Tibial artery (tissue), 4 donors: ENCODE results near the gene NCLN.
"Not testable (repeated sequence)": the region's sequence is repeated elsewhere in the genome, so short reads cannot be mapped to it uniquely, and the experiment has no call there.

ENCODE experiments used
- DNase-seq, 2 donors: peaks; one replicate each; pipeline ENCODE4 v3.0.0-alpha.2; 2019
- H3K27ac ChIP-seq, 2 donors: fragments of 200-600 bp; sonication (generic) in 1 of 2; 1 replicate in 1 of 2; 2 replicates in 1 of 2; pipeline ENCODE4 v1.5.1; 2018 to 2019; ENCODE audit warnings: mild to moderate bottlenecking in 1 of 2
- H3K27me3 ChIP-seq, 2 donors: fragments of 200-600 bp; sonication (generic) in 1 of 2; one replicate each; pipeline versions ENCODE4 v1.5.1 to v1.6.0; 2016 to 2019
- H3K36me3 ChIP-seq, 3 donors: fragments of 200-600 bp; sonication (generic) in 2 of 3; one replicate each; pipeline ENCODE4 v1.5.1; 2016 to 2019; ENCODE audit warnings: mild to moderate bottlenecking in 2 of 3
- H3K4me1 ChIP-seq, 4 donors: fragments of 200-600 bp; sonication (generic) in 2 of 4; 1 replicate in 3 of 4; 2 replicates in 1 of 4; pipeline ENCODE4 v1.5.1; 2016 to 2019
- H3K4me3 ChIP-seq, 2 donors: fragments of 200-600 bp; sonication (generic) in 1 of 2; 1 replicate in 1 of 2; 2 replicates in 1 of 2; pipeline ENCODE4 v1.5.1; 2018 to 2019; ENCODE audit warnings: mild to moderate bottlenecking in 2 of 2
- H3K9me3 ChIP-seq, 3 donors: fragments of 200-600 bp; sonication (generic) in 1 of 3; one replicate each; pipeline ENCODE4 v1.5.1; 2016 to 2019
- intact Hi-C: fragments of 100-400 bp; cut with DNase I; formaldehyde crosslinking; loops from one replicate; pipeline ENCODE4 v1.15.0; 2023; ENCODE audit warnings: low total_unique reads
- TF ChIP-seq, protein P1 (sequence below), 2 experiments: fragments of 200-600 bp in 1 of 2; fragments of 450-650 bp in 1 of 2; IDR thresholded peaks; one replicate each; pipeline ENCODE4 v1.5.1; 2017 to 2019; ENCODE audit warnings: antibody characterized with exemption in 2 of 2, mild to moderate bottlenecking in 1 of 2, moderate library complexity in 1 of 2

Gene NCLN

GRCh38 chr19:3201911-3202310 is 16.2 kb downstream of the NCLN start:
- H3K4me3 ChIP-seq: no peak overlapping the region
- no peak for DNase-seq
- TF ChIP-seq, protein P1, sequence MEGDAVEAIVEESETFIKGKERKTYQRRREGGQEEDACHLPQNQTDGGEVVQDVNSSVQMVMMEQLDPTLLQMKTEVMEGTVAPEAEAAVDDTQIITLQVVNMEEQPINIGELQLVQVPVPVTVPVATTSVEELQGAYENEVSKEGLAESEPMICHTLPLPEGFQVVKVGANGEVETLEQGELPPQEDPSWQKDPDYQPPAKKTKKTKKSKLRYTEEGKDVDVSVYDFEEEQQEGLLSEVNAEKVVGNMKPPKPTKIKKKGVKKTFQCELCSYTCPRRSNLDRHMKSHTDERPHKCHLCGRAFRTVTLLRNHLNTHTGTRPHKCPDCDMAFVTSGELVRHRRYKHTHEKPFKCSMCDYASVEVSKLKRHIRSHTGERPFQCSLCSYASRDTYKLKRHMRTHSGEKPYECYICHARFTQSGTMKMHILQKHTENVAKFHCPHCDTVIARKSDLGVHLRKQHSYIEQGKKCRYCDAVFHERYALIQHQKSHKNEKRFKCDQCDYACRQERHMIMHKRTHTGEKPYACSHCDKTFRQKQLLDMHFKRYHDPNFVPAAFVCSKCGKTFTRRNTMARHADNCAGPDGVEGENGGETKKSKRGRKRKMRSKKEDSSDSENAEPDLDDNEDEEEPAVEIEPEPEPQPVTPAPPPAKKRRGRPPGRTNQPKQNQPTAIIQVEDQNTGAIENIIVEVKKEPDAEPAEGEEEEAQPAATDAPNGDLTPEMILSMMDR (IDR thresholded peaks at IDR 0.05): no peak
- H3K27ac ChIP-seq: no peak overlapping the region
- peaks cover 31 to 90% (median 61%) of the 10 kb centered on the region in 3 donors for H3K36me3 ChIP-seq
- H3K27me3 ChIP-seq: no peaks in the 10 kb centered on the region
- intact Hi-C loops: no loop called here
- H3K9me3 ChIP-seq: no peaks in the 10 kb centered on the region
- H3K4me1 ChIP-seq: no peaks in the 10 kb centered on the region

DNA sequence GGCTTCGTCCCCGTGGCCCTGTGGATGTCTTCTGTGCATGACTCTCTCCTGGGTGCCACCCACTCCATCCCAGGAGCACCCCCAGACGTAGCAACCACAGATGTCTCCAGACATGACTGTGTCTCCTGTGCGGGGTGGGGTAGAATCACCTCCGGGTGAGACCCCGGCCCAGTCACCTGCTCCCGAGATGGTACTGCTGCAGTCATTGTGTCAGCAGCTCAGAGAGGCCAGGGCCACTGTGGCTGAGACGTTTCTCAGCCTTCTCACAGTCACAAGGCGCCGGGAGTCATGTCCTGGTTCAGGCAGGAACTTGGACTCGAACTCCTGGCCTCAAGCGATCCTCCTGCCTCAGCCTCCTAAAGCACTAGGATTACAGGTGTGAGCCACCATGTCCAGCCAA is 16.6 kb downstream of the NCLN start:
- Histone ChIP-seq H3K27me3 (no peaks in the 10 kb centered on the region), H3K4me1 (no peaks in the 10 kb centered on the region), H3K4me3 (no peak overlapping the region), H3K36me3 (peaks cover 35 to 90% (median 64%) of the 10 kb centered on the region in 3 donors), H3K27ac (no peak overlapping the region), H3K9me3 (no peaks in the 10 kb centered on the region)
- TF ChIP-seq, protein P1 (IDR thresholded peaks at IDR 0.05): no peak
- intact Hi-C loops: no loop called here
- no peak for DNase-seq

DNA sequence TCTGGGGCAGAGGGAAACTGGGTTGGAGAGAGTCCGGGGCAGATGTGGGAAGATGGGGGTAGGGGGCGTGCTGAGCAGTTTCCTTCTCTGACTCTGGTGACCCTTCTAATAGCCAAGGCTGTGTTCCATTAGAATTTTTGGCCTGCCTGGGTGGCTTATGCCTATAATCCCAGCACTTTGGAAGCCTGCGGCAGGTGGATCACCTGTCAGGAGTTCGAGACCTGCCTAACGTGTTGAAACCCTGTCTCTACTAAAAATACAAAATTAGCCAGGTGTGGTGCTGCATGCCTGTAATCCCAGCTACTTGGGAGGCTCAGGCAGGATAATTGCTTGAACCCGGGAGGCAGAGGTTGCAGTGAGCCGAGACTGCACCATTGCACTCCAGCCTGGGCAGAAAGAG is 17.2 kb downstream of the NCLN start:
- H3K36me3 ChIP-seq: peaks cover 40 to 90% (median 69%) of the 10 kb centered on the region in 3 donors
- DNase-seq, intact Hi-C loops, H3K4me3 ChIP-seq, H3K27me3 ChIP-seq, H3K27ac ChIP-seq, H3K9me3 ChIP-seq, H3K4me1 ChIP-seq: not testable (repeated sequence)

GRCh38 chr19:3203805-3204645 is 18.3 kb downstream of the NCLN start:
- no peak for DNase-seq
- TF ChIP-seq, protein P1 (IDR thresholded peaks at IDR 0.05): no peak
- intact Hi-C loops: no loop called here
- Histone ChIP-seq H3K27me3 (no peaks in the 10 kb centered on the region), H3K4me1 (no peaks in the 10 kb centered on the region), H3K4me3 (no peak overlapping the region), H3K36me3 (peaks cover 41 to 93% (median 74%) of the 10 kb centered on the region in 3 donors), H3K9me3 (no peaks in the 10 kb centered on the region), H3K27ac (no peak overlapping the region)

GRCh38 chr19:3204646-3205275 is 19.0 kb downstream of the NCLN start:
- intact Hi-C loops: no loop called here
- H3K4me1 ChIP-seq: no peaks in the 10 kb centered on the region

More at GRCh38 chr19:3204646-3205275, 19.0 kb downstream of the NCLN start:
- Histone ChIP-seq H3K4me3 (no peak overlapping the region), H3K9me3 (no peaks in the 10 kb centered on the region), H3K27ac (no peak overlapping the region), H3K27me3 (no peaks in the 10 kb centered on the region), H3K36me3 (peaks cover 41 to 96% (median 70%) of the 10 kb centered on the region in 3 donors)
- DNase-seq: no peak
- TF ChIP-seq, protein P1 (IDR thresholded peaks at IDR 0.05): no peak
